GM18526 (cell line): ENCODE measurements around the gene FZD1.

ENCODE experiments used
- POLR2A ChIP-seq: IDR thresholded peaks from 3 replicates; pipeline ENCODE4 v1.6.1; 2011; ENCODE audit not compliant: insufficient read length; ENCODE audit errors: extremely low read depth

FZD1 gene

DNA sequence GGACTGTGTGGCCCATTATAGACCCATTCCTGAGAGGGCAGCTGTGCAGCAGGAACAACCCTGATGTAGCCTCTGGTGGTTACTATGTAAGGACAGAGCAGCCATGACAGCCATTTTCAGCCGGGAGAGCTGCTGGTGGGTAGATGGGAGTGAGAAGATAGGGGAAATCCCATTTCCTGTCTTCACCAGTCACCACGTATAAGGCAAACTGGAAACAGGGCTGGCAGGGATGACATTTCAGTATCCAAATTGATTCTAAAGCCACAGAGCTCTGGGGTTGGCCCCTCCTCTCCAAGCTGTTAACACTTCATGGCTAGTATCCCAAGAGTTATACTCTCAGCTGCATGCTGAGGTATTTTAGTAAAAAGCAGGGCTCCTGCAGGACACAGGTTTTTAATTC, 15.2 kb upstream of the FZD1 start:
- no peak for TF ChIP-seq POLR2A

GRCh38 chr7:91249506-91250233, 14.6 kb upstream of the FZD1 start:
- TF ChIP-seq POLR2A, result no peak

DNA sequence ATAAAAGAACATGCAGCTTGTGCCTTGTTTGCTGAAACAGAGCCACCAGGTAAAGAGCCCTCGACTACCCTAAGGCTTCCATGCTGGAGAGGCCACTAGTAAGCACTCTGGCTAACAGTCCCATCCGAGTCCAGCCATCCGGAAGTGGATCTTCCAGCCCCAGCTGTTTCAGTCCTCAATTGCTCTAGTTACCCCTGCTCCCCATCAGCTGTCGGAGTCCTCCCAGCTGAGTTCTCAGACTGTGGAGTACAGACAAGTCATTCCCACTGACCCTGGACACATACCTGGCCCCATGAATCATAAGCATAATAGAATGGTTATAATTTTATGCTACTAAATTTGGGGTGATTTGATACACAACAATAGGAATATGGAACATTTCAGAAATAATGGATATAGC, 13.5 kb upstream of the FZD1 start:
- no peak for TF ChIP-seq POLR2A

GRCh38 chr7:91251877-91252276, 12.4 kb upstream of the FZD1 start:
- no peak for TF ChIP-seq POLR2A

- no peak for TF ChIP-seq POLR2A
These were observed 718 bp upstream of the FZD1 start for GRCh38 chr7:91263384-91264045.

GRCh38 chr7:91264924-91265681, 870 bp downstream of the FZD1 start:
- no peak for TF ChIP-seq POLR2A

DNA sequence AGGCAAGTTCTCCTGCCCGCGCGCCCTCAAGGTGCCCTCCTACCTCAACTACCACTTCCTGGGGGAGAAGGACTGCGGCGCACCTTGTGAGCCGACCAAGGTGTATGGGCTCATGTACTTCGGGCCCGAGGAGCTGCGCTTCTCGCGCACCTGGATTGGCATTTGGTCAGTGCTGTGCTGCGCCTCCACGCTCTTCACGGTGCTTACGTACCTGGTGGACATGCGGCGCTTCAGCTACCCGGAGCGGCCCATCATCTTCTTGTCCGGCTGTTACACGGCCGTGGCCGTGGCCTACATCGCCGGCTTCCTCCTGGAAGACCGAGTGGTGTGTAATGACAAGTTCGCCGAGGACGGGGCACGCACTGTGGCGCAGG, 1.4 kb downstream of the FZD1 start:
- no peak for TF ChIP-seq POLR2A

DNA sequence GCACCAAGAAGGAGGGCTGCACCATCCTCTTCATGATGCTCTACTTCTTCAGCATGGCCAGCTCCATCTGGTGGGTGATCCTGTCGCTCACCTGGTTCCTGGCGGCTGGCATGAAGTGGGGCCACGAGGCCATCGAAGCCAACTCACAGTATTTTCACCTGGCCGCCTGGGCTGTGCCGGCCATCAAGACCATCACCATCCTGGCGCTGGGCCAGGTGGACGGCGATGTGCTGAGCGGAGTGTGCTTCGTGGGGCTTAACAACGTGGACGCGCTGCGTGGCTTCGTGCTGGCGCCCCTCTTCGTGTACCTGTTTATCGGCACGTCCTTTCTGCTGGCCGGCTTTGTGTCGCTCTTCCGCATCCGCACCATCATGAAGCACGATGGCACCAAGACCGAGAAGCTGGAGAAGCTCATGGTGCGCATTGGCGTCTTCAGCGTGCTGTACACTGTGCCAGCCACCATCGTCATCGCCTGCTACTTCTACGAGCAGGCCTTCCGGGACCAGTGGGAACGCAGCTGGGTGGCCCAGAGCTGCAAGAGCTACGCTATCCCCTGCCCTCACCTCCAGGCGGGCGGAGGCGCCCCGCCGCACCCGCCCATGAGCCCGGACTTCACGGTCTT, 1.9 kb downstream of the FZD1 start:
- TF ChIP-seq POLR2A, result no peak

DNA sequence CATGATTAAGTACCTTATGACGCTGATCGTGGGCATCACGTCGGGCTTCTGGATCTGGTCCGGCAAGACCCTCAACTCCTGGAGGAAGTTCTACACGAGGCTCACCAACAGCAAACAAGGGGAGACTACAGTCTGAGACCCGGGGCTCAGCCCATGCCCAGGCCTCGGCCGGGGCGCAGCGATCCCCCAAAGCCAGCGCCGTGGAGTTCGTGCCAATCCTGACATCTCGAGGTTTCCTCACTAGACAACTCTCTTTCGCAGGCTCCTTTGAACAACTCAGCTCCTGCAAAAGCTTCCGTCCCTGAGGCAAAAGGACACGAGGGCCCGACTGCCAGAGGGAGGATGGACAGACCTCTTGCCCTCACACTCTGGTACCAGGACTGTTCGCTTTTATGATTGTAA, 2.5 kb downstream of the FZD1 start:
- no peak for TF ChIP-seq POLR2A

DNA sequence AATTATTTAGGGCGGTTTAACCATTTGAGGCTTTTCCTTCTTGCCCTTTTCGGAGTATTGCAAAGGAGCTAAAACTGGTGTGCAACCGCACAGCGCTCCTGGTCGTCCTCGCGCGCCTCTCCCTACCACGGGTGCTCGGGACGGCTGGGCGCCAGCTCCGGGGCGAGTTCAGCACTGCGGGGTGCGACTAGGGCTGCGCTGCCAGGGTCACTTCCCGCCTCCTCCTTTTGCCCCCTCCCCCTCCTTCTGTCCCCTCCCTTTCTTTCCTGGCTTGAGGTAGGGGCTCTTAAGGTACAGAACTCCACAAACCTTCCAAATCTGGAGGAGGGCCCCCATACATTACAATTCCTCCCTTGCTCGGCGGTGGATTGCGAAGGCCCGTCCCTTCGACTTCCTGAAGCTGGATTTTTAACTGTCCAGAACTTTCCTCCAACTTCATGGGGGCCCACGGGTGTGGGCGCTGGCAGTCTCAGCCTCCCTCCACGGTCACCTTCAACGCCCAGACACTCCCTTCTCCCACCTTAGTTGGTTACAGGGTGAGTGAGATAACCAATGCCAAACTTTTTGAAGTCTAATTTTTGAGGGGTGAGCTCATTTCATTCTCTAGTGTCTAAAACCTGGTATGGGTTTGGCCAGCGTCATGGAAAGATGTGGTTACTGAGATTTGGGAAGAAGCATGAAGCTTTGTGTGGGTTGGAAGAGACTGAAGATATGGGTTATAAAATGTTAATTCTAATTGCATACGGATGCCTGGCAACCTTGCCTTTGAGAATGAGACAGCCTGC, 3.1 kb downstream of the FZD1 start:
- no peak for TF ChIP-seq POLR2A

GRCh38 chr7:91270372-91270771, 6.1 kb downstream of the FZD1 start:
- TF ChIP-seq POLR2A, result no peak

GRCh38 chr7:91276909-91277308, 12.7 kb downstream of the FZD1 start:
- TF ChIP-seq POLR2A, result no peak

DNA sequence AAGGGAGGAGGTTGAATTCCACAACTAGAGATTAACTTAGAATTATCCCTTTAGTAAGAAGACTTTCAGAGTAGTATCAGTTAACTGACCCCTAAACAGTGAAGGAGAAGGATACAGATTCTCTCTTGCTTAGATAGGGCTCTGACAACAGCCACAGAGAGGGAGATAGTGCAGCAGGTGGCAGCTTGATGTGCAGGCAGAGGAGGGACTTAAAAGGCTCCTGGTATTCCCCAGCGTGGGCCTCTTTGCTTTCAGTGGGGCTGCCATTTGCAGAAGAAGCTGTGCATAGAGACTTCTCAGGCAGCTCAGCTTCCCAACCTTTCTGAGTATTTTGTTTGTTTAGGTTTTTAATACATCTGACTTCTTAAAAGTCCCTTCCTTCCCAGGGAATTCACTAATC, 16.0 kb downstream of the FZD1 start:
- TF ChIP-seq POLR2A, result no peak

DNA sequence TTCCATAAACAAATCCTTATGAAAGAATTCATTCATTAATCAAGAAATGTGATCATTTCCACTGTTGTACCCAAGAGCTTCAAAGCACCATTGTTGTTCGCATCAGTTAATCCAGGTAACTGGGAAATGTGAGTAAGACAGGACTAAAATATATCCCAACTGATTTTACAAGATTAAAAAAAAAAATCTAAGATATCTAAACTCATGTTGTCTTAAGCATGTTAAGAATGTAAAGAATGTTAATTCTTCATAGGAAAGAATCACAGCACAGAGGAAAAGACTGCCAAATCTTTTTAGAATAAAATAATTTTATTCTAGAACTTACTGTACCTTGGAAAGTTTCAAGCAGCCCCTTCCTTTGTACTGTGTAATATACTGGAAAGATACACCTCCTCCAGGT, 16.4 kb downstream of the FZD1 start:
- no peak for TF ChIP-seq POLR2A

- no peak for TF ChIP-seq POLR2A
These were observed 21.6 kb downstream of the FZD1 start for GRCh38 chr7:91285696-91286355.

DNA sequence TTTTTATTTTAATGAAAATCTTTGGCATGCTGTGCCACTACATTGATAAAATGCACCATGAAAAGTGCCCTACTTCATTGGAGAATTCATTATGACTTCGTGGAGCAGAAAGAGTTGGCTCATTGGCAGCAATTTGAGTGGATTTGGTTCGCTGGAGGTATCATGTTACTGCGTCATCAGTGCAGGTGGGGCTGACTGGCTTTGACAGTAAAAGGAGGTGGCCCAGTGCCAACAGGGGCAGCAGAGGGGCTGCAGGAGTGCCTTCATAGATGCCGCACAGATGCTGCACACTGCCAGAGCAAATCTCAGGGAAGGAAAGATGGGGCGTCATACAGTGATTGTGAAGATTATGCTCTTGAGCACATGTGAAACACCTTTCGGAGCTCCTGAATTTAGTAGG, 22.2 kb downstream of the FZD1 start:
- no peak for TF ChIP-seq POLR2A
